Mucosa of descending colon (tissue), 3 donors: ENCODE measurements around the gene MFSD11. TPM values are rescaled to one million over a fixed set of nuclear protein-coding genes. Genes with fewer than 3 reads are reported as not detected.
"Not testable (repeated sequence)": the region's sequence is repeated elsewhere in the genome, so short reads cannot be mapped to it uniquely, and the experiment has no call there.

Source experiments
- ATAC-seq: fragments of 200-7000 bp; cut with Tn5 transposase; one replicate; pipeline ENCODE4 v1.9.1; 2020; ENCODE audit warnings: mild to moderate bottlenecking, moderate library complexity
- DNase-seq, 3 donors: peaks; one replicate each; pipeline ENCODE4 v3.0.0-alpha.2; 2020
- H3K36me3 ChIP-seq: fragments of 200-600 bp; one replicate; pipeline ENCODE4 v1.8.0; 2021; ENCODE audit warnings: low read depth, mild to moderate bottlenecking
- H3K4me1 ChIP-seq: fragments of 200-600 bp; one replicate; pipeline ENCODE4 v1.8.0; 2021; ENCODE audit warnings: low read depth, mild to moderate bottlenecking
- H3K4me3 ChIP-seq: fragments of 200-600 bp; one replicate; pipeline ENCODE4 v1.8.0; 2021; ENCODE audit warnings: mild to moderate bottlenecking
- H3K9me3 ChIP-seq: fragments of 200-600 bp; one replicate; pipeline ENCODE4 v1.8.0; 2021; ENCODE audit warnings: mild to moderate bottlenecking
- CTCF ChIP-seq: fragments of 200-600 bp; IDR thresholded peaks from one replicate; pipeline ENCODE4 v1.8.0; 2022; ENCODE audit warnings: antibody characterized with exemption, mild to moderate bottlenecking
- intact Hi-C, 2 donors: fragments of 100-400 bp; cut with DNase I in 1 of 2; cut with micrococcal nuclease in 1 of 2; formaldehyde crosslinking; loops; one replicate each; pipeline versions ENCODE4 v1.11.0 to v1.11.1; 2022; cut with DNase I, micrococcal nuclease
- total RNA-seq, 3 donors: library from RNA; stranded (reverse); fragmentation: NEBNext Ultra II Directional in 2 of 3; extraction: Animal tissue kit (Norgen Biotek cat#: 25700) in 2 of 3; gene quantifications; one replicate each; pipeline versions ENCODE4 v1.2.1 to v1.2.4, GENCODE V29; 2021 to 2023
- donor health status: DM: no; HTN: no; CAD: no; lungs with moderate emphysema.
- donor health status: DM: no; HTN: no; CAD: no.
- donor health status: DM: no; HTN: yes; CAD: no.

MFSD11 gene
- total RNA-seq, 3 donors from 2014 or later, result 31.2 to 38.2 (median 33.2) TPM

- Histone ChIP-seq H3K4me3 (no peak overlapping the region), H3K36me3 (no peaks in the 10 kb centered on the region), H3K4me1 (peaks cover 12% of the 10 kb centered on the region), H3K9me3 (no peaks in the 10 kb centered on the region)
- DNase-seq (no peak), ATAC-seq (no peak)
- TF ChIP-seq CTCF, result no peak
- intact Hi-C loops, result no loop called here
Observed at GRCh38 chr17:76742958-76743357, 5.0 kb downstream of the MFSD11 start.

GRCh38 chr17:76744747-76745146, 6.8 kb downstream of the MFSD11 start:
- H3K9me3 ChIP-seq, result no peaks in the 10 kb centered on the region
- ATAC-seq, result no peak

GRCh38 chr17:76745785-76746184, 7.9 kb downstream of the MFSD11 start:
- intact Hi-C loops, H3K9me3 ChIP-seq, H3K36me3 ChIP-seq, H3K4me1 ChIP-seq, DNase-seq, ATAC-seq, H3K4me3 ChIP-seq: not testable (repeated sequence)

More at GRCh38 chr17:76744747-76745146, 6.8 kb downstream of the MFSD11 start:
- H3K4me1 ChIP-seq, result no peaks in the 10 kb centered on the region
- TF ChIP-seq CTCF, result no peak
- H3K36me3 ChIP-seq, result no peaks in the 10 kb centered on the region
- intact Hi-C loops, result no loop called here
- no peak overlapping the region for H3K4me3 ChIP-seq
- DNase-seq, result no peak

- Histone ChIP-seq H3K9me3 (no peaks in the 10 kb centered on the region), H3K4me1 (no peaks in the 10 kb centered on the region), H3K36me3 (no peaks in the 10 kb centered on the region), H3K4me3 (no peak overlapping the region)
- DNase-seq, result no peak
- intact Hi-C loops, result no loop called here
- ATAC-seq, result no peak
- no peak for TF ChIP-seq CTCF
Observed at GRCh38 chr17:76747716-76748363, 9.9 kb downstream of the MFSD11 start.

GRCh38 chr17:76748657-76749056, 10.7 kb downstream of the MFSD11 start:
- H3K9me3 ChIP-seq, result no peaks in the 10 kb centered on the region
- TF ChIP-seq CTCF, result no peak
- ATAC-seq (no peak), DNase-seq (no peak)
- no peaks in the 10 kb centered on the region for H3K4me1 ChIP-seq
- no peak overlapping the region for H3K4me3 ChIP-seq
- intact Hi-C loops, result no loop called here
- H3K36me3 ChIP-seq, result no peaks in the 10 kb centered on the region

- H3K36me3 ChIP-seq, result no peaks in the 10 kb centered on the region
Observed at GRCh38 chr17:76751416-76751993, 13.6 kb downstream of the MFSD11 start.

More at GRCh38 chr17:76751416-76751993, 13.6 kb downstream of the MFSD11 start:
- Histone ChIP-seq H3K9me3 (no peaks in the 10 kb centered on the region), H3K4me1 (no peaks in the 10 kb centered on the region), H3K4me3 (no peak overlapping the region)
- DNase-seq (no peak), ATAC-seq (no peak)
- no peak for TF ChIP-seq CTCF
- intact Hi-C loops, result no loop called here
